Measurements from ENCODE around the gene DGUOK.
"Not testable (repeated sequence)": the region's sequence is repeated elsewhere in the genome, so short reads cannot be mapped to it uniquely, and the experiment has no call there.

The DGUOK gene

GRCh38 chr2:73899801-73900336 lies 26.8 kb upstream of the DGUOK start:
- DNase-seq (ENCODE audit: low read depth in 2 of 2, low spot score in 1 of 2) = no peak

GRCh38 chr2:73901143-73901542 lies 25.5 kb upstream of the DGUOK start:
- DNase-seq (ENCODE audit: low read depth in 2 of 2, low spot score in 1 of 2) = no peak

- DNase-seq (ENCODE audit: low read depth in 2 of 2, low spot score in 1 of 2) = no peak
Measured at GRCh38 chr2:73902284-73902683, 24.4 kb upstream of the DGUOK start.

- DNase-seq (ENCODE audit: low read depth in 2 of 2, low spot score in 1 of 2) = no peak
Measured at GRCh38 chr2:73903313-73903712, 23.4 kb upstream of the DGUOK start.

- not testable (repeated sequence) for DNase-seq (ENCODE audit: low read depth in 2 of 2, low spot score in 1 of 2)
Measured at GRCh38 chr2:73903949-73904613, 22.6 kb upstream of the DGUOK start.

GRCh38 chr2:73904952-73905351 lies 21.7 kb upstream of the DGUOK start:
- no peak for DNase-seq (ENCODE audit: low read depth in 2 of 2, low spot score in 1 of 2)

GRCh38 chr2:73906847-73907505 lies 19.7 kb upstream of the DGUOK start:
- no peak for DNase-seq (ENCODE audit: low read depth in 2 of 2, low spot score in 1 of 2)

- DNase-seq (ENCODE audit: low read depth in 2 of 2, low spot score in 1 of 2) = no peak
Measured at GRCh38 chr2:73907840-73908452, 18.7 kb upstream of the DGUOK start.

- DNase-seq (ENCODE audit: low read depth in 2 of 2, low spot score in 1 of 2) = no peak
Measured at GRCh38 chr2:73908689-73909652, 17.7 kb upstream of the DGUOK start.

GRCh38 chr2:73910873-73911547 lies 15.7 kb upstream of the DGUOK start:
- no peak for DNase-seq (ENCODE audit: low read depth in 2 of 2, low spot score in 1 of 2)

GRCh38 chr2:73911548-73912208 lies 15.0 kb upstream of the DGUOK start:
- no peak for DNase-seq (ENCODE audit: low read depth in 2 of 2, low spot score in 1 of 2)

- DNase-seq (ENCODE audit: low read depth in 2 of 2, low spot score in 1 of 2) = no peak
Measured at GRCh38 chr2:73913414-73914054, 13.1 kb upstream of the DGUOK start.

GRCh38 chr2:73914667-73915066 lies 12.0 kb upstream of the DGUOK start:
- no peak for DNase-seq (ENCODE audit: low read depth in 2 of 2, low spot score in 1 of 2)

GRCh38 chr2:73915437-73915993 lies 11.2 kb upstream of the DGUOK start:
- no peak for DNase-seq (ENCODE audit: low read depth in 2 of 2, low spot score in 1 of 2)

GRCh38 chr2:73916666-73917065 lies 10.0 kb upstream of the DGUOK start:
- no peak for DNase-seq (ENCODE audit: low read depth in 2 of 2, low spot score in 1 of 2)

- DNase-seq (ENCODE audit: low read depth in 2 of 2, low spot score in 1 of 2) = no peak
Measured at GRCh38 chr2:73917296-73917695, 9.4 kb upstream of the DGUOK start.

GRCh38 chr2:73917696-73918207 lies 8.9 kb upstream of the DGUOK start:
- no peak for DNase-seq (ENCODE audit: low read depth in 2 of 2, low spot score in 1 of 2)

- no peak for DNase-seq (ENCODE audit: low read depth in 2 of 2, low spot score in 1 of 2)
Measured at GRCh38 chr2:73918856-73919255, 7.8 kb upstream of the DGUOK start.
